ENCODE measurements around the gene OLFM1. TPM values are rescaled to one million over a fixed set of nuclear protein-coding genes. Genes with fewer than 3 reads are reported as not detected.

OLFM1 gene
- total RNA-seq, 4 donors from 2014 or later = 0.64 to 17.5 (median 10.9) TPM

- no peaks in the 10 kb centered on the region for H3K9me3 ChIP-seq
- TF ChIP-seq CTCF (IDR thresholded peaks at IDR 0.05) (no peak), POLR2A (IDR thresholded peaks at IDR 0.05) (no peak)
- intact Hi-C loops (cut with DNase I) = no loop called here
- H3K4me1 ChIP-seq = peaks cover 0 to 8% (median 2%) of the 10 kb centered on the region in 3 donors
- WGBS, 2 donors = 60 to 66% methylated on average over 2 to 11 of the region's 22 CpGs
- H3K27me3 ChIP-seq = peaks cover 0 to 89% (median 6%) of the 10 kb centered on the region in 4 donors
- H3K36me3 ChIP-seq = no peaks in the 10 kb centered on the region
- no peak for DNase-seq
- no peak overlapping the region for H3K4me3 ChIP-seq
- H3K27ac ChIP-seq = no peak overlapping the region
These were observed 17.1 kb upstream of the OLFM1 start for GRCh38 chr9:135070198-135070951.

GRCh38 chr9:135070964-135071735, 16.3 kb upstream of the OLFM1 start:
- Histone ChIP-seq H3K27me3 (peaks cover 0 to 89% (median 6%) of the 10 kb centered on the region in 4 donors), H3K4me3 (no peak overlapping the region), H3K36me3 (no peaks in the 10 kb centered on the region), H3K27ac (no peak overlapping the region), H3K4me1 (peaks cover 5 to 16% (median 8%) of the 10 kb centered on the region in 3 donors), H3K9me3 (no peaks in the 10 kb centered on the region)
- intact Hi-C loops (cut with DNase I) = no loop called here
- WGBS, 2 donors = 52 to 61% methylated on average over 15 to 16 of the region's 16 CpGs
- no peak for TF ChIP-seq POLR2A (IDR thresholded peaks at IDR 0.05)
- TF ChIP-seq CTCF (IDR thresholded peaks at IDR 0.05) = no peak
- DNase-seq = no peak

- intact Hi-C loops (cut with DNase I) = no loop called here
- Histone ChIP-seq H3K27me3 (peaks cover 0 to 89% (median 6%) of the 10 kb centered on the region in 4 donors), H3K36me3 (no peaks in the 10 kb centered on the region), H3K4me1 (peaks cover 8 to 22% (median 8%) of the 10 kb centered on the region in 3 donors), H3K4me3 (no peak overlapping the region), H3K27ac (no peak overlapping the region), H3K9me3 (no peaks in the 10 kb centered on the region)
- TF ChIP-seq CTCF (IDR thresholded peaks at IDR 0.05) = no peak
- WGBS, 2 donors = 74 to 89% methylated on average over 9 to 10 of the region's 13 CpGs
- DNase-seq = no peak
These were observed 14.3 kb upstream of the OLFM1 start for GRCh38 chr9:135073081-135073740.

GRCh38 chr9:135073741-135074305, 13.6 kb upstream of the OLFM1 start:
- intact Hi-C loops (cut with DNase I) = no loop called here
- DNase-seq = no peak
- TF ChIP-seq CTCF (IDR thresholded peaks at IDR 0.05) (no peak), POLR2A (IDR thresholded peaks at IDR 0.05) (no peak)
- Histone ChIP-seq H3K27ac (no peak overlapping the region), H3K9me3 (no peaks in the 10 kb centered on the region), H3K4me1 (peaks cover 8 to 22% (median 8%) of the 10 kb centered on the region in 3 donors), H3K27me3 (peaks cover 0 to 89% (median 6%) of the 10 kb centered on the region in 4 donors), H3K4me3 (no peak overlapping the region), H3K36me3 (no peaks in the 10 kb centered on the region)
- 91 to 100% methylated on average over 1 to 4 of the region's 9 CpGs for WGBS, 2 donors

All from esophagus squamous epithelium (tissue), 5 donors.